ENCODE measurements around the gene KLK7. TPM values are rescaled to one million over a fixed set of nuclear protein-coding genes. Genes with fewer than 3 reads are reported as not detected.

KLK7 gene
- total RNA-seq, 1 donor from 2014 or later, result not detected

DNA sequence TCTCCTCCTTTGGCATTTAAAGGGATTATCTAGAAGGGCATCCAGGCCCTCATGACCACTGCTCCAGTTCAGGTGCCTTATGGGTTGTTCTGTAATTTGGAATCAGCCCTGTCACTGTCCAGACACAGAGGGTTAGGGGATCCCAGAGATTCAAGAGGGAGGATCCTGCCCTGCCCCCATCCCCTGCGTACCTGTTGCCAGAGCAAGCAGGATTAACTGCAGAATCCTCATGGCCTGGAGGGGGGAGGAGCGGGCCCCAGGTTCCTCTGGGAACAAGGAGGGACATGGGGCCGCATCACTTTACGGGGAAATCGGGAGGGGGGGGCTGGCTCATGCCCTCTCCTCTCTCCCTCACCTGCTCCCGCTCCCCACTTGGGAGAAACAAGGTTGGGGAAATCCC is 41.7 kb upstream of the KLK7 start:
- H3K27me3 ChIP-seq (ENCODE audit: control insufficient read depth in 3 of 3, insufficient read depth in 3 of 3, low read length in 3 of 3), result peaks cover 10 to 38% (median 19%) of the 10 kb centered on the region in 3 donors

DNA sequence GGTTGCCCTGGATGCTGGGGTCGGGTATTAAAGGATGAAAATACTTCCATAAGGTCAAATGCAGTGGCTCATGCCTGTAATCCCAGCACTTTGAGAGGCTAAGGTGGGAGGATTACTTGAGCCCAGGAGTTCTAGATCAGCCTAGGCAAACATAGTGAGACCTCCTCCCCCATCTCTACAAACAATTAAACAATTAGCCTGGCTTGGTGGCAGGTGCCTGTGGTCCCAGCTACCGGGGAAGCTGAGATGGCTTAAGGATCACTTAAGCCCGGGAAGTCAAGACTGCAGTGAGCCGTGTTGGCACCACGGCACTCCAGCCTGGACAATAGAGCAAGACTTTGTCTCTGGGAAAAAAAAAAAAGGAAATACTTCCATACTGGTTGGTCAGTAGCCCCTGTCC is 41.2 kb upstream of the KLK7 start:
- no peak overlapping the region for H3K9ac ChIP-seq (ENCODE audit: low read depth in 1 of 3, low read length in 3 of 3)
- peaks cover 15 to 40% (median 22%) of the 10 kb centered on the region in 3 donors for H3K27me3 ChIP-seq (ENCODE audit: control insufficient read depth in 3 of 3, insufficient read depth in 3 of 3, low read length in 3 of 3)
- H3K9me3 ChIP-seq (ENCODE audit: control insufficient read depth in 3 of 3, low read length in 3 of 3), result peaks cover 0 to 3% (median 0%) of the 10 kb centered on the region in 3 donors
- no peaks in the 10 kb centered on the region for H3K36me3 ChIP-seq (ENCODE audit: control insufficient read depth in 3 of 3, insufficient read depth in 3 of 3, low read length in 3 of 3)
- H3K4me1 ChIP-seq (ENCODE audit: control insufficient read depth in 3 of 3, insufficient read depth in 3 of 3, low read length in 3 of 3), result no peaks in the 10 kb centered on the region
- no peak overlapping the region for H3K27ac ChIP-seq (ENCODE audit: low read depth, low read length)
- H3K4me3 ChIP-seq (ENCODE audit: low read length in 3 of 3), result no peak overlapping the region

More for the DNA sequence above, 41.7 kb upstream of the KLK7 start:
- Histone ChIP-seq H3K9ac (ENCODE audit: low read depth in 1 of 3, low read length in 3 of 3) (no peak overlapping the region), H3K27ac (ENCODE audit: low read depth, low read length) (no peak overlapping the region), H3K4me3 (ENCODE audit: low read length in 3 of 3) (no peak overlapping the region), H3K36me3 (ENCODE audit: control insufficient read depth in 3 of 3, insufficient read depth in 3 of 3, low read length in 3 of 3) (no peaks in the 10 kb centered on the region), H3K9me3 (ENCODE audit: control insufficient read depth in 3 of 3, low read length in 3 of 3) (peaks cover 0 to 3% (median 0%) of the 10 kb centered on the region in 3 donors), H3K4me1 (ENCODE audit: control insufficient read depth in 3 of 3, insufficient read depth in 3 of 3, low read length in 3 of 3) (no peaks in the 10 kb centered on the region)

DNA sequence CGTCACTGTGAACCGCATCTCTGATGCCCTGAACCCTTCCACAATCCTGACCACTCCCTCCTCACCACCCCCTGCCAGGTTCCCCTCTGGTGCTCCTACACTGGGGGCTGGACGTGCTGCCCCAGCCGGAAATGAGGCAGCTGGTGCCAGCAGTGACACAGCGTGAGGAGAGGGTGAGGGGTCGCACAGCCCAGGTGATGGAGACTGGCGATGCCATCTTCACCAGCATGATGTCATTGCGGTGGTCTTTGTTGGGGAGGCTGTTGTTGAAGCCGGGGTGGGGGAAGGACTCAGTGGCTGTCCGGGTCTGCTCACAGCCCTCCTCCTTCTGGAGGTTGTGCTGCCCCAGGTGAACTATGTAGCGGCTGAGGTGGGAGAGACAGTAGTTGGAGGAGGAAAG is 40.2 kb upstream of the KLK7 start:
- Histone ChIP-seq H3K4me1 (ENCODE audit: control insufficient read depth in 3 of 3, insufficient read depth in 3 of 3, low read length in 3 of 3) (no peaks in the 10 kb centered on the region), H3K27ac (ENCODE audit: low read depth, low read length) (no peak overlapping the region), H3K9ac (ENCODE audit: low read depth in 1 of 3, low read length in 3 of 3) (no peak overlapping the region), H3K4me3 (ENCODE audit: low read length in 3 of 3) (no peak overlapping the region), H3K36me3 (ENCODE audit: control insufficient read depth in 3 of 3, insufficient read depth in 3 of 3, low read length in 3 of 3) (no peaks in the 10 kb centered on the region), H3K9me3 (ENCODE audit: control insufficient read depth in 3 of 3, low read length in 3 of 3) (peaks cover 0 to 3% (median 0%) of the 10 kb centered on the region in 3 donors), H3K27me3 (ENCODE audit: control insufficient read depth in 3 of 3, insufficient read depth in 3 of 3, low read length in 3 of 3) (peaks cover 21 to 47% (median 30%) of the 10 kb centered on the region in 3 donors)

DNA sequence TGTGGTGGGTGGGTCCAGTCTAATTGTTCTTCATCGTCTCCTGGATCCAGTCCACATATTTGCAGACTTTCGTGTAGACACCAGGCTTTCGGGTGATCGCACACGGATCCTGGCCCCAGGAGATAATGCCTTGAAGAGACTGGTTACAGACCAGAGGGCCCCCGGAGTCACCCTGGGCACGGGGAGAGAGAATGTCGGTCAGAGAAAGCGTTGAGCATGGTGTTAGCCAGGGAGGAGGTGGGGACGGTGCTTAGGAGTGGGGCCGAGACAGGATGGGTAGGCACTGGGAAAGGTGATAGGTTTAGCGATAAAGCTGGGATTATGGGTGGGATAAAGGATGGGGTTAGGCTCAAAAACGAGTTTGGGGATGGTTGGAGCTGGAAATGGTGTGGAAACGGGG is 38.8 kb upstream of the KLK7 start:
- Histone ChIP-seq H3K27me3 (ENCODE audit: control insufficient read depth in 3 of 3, insufficient read depth in 3 of 3, low read length in 3 of 3) (peaks cover 24 to 49% (median 27%) of the 10 kb centered on the region in 3 donors), H3K4me3 (ENCODE audit: low read length in 3 of 3) (no peak overlapping the region), H3K9ac (ENCODE audit: low read depth in 1 of 3, low read length in 3 of 3) (no peak overlapping the region), H3K27ac (ENCODE audit: low read depth, low read length) (no peak overlapping the region), H3K4me1 (ENCODE audit: control insufficient read depth in 3 of 3, insufficient read depth in 3 of 3, low read length in 3 of 3) (no peaks in the 10 kb centered on the region), H3K36me3 (ENCODE audit: control insufficient read depth in 3 of 3, insufficient read depth in 3 of 3, low read length in 3 of 3) (no peaks in the 10 kb centered on the region), H3K9me3 (ENCODE audit: control insufficient read depth in 3 of 3, low read length in 3 of 3) (peaks cover 0 to 3% (median 0%) of the 10 kb centered on the region in 3 donors)

DNA sequence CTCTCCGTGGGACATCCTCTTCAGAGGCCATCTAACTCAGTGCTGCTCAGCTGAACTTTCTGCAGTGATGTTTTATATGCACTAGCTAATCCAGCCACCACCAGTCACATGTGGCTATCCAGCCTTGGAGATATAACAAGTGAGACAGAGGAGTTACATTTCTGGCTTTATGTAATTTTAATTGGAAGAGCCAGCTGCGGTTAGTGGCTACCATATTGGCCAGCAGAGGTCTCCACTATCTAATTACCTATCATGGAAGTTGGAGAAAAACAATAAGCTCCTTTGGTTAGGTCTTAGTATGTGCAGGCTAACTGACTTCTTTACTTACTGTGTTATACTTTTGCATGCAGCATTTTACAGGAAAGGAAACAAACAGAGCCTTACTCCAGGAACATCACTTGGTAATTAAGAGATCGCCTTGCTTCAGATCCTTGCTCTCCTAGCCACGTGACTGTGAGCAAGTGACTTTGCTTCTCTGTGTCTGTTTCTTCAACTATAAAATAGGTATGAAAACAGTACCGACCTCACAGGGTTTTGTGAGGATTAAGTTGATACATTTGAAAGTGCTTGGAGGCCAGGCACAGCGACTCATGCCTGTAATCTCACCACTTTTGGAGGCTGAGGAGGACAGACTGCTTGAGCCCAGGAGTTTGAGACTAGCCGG is 37.4 kb upstream of the KLK7 start:
- no peaks in the 10 kb centered on the region for H3K36me3 ChIP-seq (ENCODE audit: control insufficient read depth in 3 of 3, insufficient read depth in 3 of 3, low read length in 3 of 3)
- peaks cover 0 to 3% (median 0%) of the 10 kb centered on the region in 3 donors for H3K9me3 ChIP-seq (ENCODE audit: control insufficient read depth in 3 of 3, low read length in 3 of 3)
- peaks cover 30 to 55% (median 30%) of the 10 kb centered on the region in 3 donors for H3K27me3 ChIP-seq (ENCODE audit: control insufficient read depth in 3 of 3, insufficient read depth in 3 of 3, low read length in 3 of 3)
- H3K27ac ChIP-seq (ENCODE audit: low read depth, low read length), result no peak overlapping the region
- no peak overlapping the region for H3K4me3 ChIP-seq (ENCODE audit: low read length in 3 of 3)
- H3K4me1 ChIP-seq (ENCODE audit: control insufficient read depth in 3 of 3, insufficient read depth in 3 of 3, low read length in 3 of 3), result no peaks in the 10 kb centered on the region
- no peak overlapping the region for H3K9ac ChIP-seq (ENCODE audit: low read depth in 1 of 3, low read length in 3 of 3)

DNA sequence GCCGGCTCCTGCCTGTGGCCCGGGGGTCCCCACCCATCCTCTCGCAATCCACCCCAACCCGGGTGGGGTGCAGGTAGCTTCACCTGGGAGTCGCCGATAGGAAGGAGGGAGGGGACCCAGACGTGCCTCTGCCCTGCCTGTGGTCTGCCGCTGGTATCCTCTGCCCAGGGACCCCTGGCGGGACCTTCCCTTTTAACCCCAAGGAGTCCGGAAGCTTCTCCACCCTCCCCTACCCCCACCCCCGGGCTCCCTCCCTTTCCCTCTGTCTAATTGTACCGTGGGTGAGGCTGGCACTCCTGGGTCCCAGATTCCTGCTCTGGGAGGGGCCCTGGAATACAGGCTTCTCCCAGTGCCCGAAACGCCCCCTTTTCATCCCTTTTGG is 35.8 kb upstream of the KLK7 start, which contains the start of gene KLK10:
KLK10 (minus strand) TSS at position 166 of the 382 bp plus-strand sequence. CDS start 579 bp downstream, outside the sequence.
- no peak within 1 kb of the TSS for H3K4me3 ChIP-seq (ENCODE audit: low read length in 3 of 3)

DNA sequence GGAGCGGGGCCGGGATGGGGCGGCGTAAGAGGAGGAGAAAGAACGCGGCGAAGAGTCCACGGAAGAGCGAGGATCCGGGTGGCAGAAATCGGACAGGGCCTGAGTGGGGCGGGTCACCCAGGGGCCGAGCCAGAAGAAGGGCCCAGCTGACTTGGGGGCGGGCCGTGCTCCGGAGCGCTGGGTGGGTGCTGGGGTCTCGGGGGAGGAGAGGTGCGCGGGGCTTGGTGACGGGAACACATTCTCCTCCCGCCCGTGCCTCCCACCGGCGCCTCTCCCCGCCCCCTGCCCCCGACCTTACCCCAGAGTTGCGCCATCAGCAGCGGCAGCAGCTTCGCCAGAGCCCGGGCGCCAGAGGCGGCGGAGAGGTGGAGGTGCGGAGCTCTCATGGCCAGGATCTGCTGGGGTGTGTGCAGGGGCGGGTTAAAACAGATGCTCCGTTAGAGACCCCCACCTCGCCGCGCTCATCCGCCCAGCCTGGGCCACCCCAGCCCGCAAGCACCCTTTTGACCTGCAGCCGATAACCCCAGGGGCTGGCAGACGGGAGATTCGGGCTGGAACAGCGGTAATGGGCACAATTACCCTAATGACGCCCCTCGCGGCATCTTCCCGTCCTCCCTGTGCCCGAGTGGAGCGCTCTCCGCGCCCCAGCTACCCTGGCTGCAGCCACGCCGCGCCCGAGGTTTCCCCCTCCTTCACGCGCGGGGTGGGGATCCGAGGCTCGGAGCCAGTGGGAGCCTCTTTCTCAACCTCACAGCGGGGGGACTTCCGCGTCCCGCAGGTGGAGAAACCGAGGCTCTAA is 35.2 kb upstream of the KLK7 start:
- H3K36me3 ChIP-seq (ENCODE audit: control insufficient read depth in 3 of 3, insufficient read depth in 3 of 3, low read length in 3 of 3), result no peaks in the 10 kb centered on the region
- H3K27ac ChIP-seq (ENCODE audit: low read depth, low read length), result no peak overlapping the region
- H3K9ac ChIP-seq (ENCODE audit: low read depth in 1 of 3, low read length in 3 of 3), result no peak overlapping the region
- H3K9me3 ChIP-seq (ENCODE audit: control insufficient read depth in 3 of 3, low read length in 3 of 3), result peaks cover 0 to 2% (median 0%) of the 10 kb centered on the region in 3 donors
- H3K4me3 ChIP-seq (ENCODE audit: low read length in 3 of 3), result no peak overlapping the region
- H3K27me3 ChIP-seq (ENCODE audit: control insufficient read depth in 3 of 3, insufficient read depth in 3 of 3, low read length in 3 of 3), result peaks cover 34 to 64% (median 48%) of the 10 kb centered on the region in 3 donors
- no peaks in the 10 kb centered on the region for H3K4me1 ChIP-seq (ENCODE audit: control insufficient read depth in 3 of 3, insufficient read depth in 3 of 3, low read length in 3 of 3)

More for the DNA sequence above, 35.8 kb upstream of the KLK7 start, which contains the start of gene KLK10:
- H3K9ac ChIP-seq (ENCODE audit: low read depth in 1 of 3, low read length in 3 of 3), result no peak within 1 kb of the TSS
- peaks cover 33 to 64% (median 44%) of the 10 kb centered on the region in 3 donors for H3K27me3 ChIP-seq (ENCODE audit: control insufficient read depth in 3 of 3, insufficient read depth in 3 of 3, low read length in 3 of 3)
- H3K9me3 ChIP-seq (ENCODE audit: control insufficient read depth in 3 of 3, low read length in 3 of 3), result peaks cover 0 to 3% (median 0%) of the 10 kb centered on the region in 3 donors
- no peaks in the 10 kb centered on the region for H3K4me1 ChIP-seq (ENCODE audit: control insufficient read depth in 3 of 3, insufficient read depth in 3 of 3, low read length in 3 of 3)
- H3K36me3 ChIP-seq (ENCODE audit: control insufficient read depth in 3 of 3, insufficient read depth in 3 of 3, low read length in 3 of 3), result no peaks in the 10 kb centered on the region
- no peak within 1 kb of the TSS for H3K27ac ChIP-seq (ENCODE audit: low read depth, low read length)

DNA sequence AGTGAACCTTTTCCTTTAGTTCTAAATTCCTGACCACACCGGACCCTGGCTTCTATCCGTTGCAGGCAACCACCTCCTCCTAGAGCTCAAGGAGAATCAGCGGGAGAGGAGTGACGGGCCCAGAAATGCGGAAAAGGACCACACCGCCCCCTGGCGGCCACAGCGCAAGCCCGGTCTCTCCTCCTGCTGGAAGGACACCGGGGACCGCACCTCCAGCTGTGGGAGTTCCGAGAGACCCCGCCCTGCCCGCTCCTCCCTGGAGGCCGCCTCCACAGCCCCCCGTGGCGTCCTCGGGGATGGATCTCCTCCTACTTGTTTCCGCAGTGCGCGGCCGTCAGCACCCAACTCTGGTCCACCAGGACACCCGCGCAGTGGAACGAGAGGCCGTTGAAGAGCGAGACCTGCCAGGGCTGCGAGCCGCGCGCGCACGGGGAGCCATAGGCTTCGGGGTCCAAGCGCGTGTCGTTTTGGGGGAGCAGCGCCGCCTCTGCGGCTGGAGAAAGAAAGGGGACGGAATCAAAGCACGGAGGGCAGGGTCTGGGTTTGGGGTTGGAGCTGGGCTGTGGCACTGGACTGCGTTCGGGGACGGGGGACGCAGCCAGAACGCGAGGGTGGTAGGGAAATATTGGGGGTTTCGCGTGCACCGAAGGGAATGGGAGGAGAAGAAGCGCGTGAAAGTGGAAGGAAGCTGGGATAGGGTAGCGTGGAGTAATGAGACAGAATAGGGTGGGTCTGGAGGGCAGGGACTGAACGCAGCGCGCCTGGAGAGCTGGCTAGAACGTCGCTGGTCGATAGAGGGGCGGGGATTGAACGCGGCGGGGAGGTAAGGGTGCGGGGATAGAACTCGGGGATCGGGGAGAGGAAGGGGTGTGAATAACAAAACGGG is 33.3 kb upstream of the KLK7 start:
- H3K4me3 ChIP-seq (ENCODE audit: low read length in 3 of 3), result no peak overlapping the region
- no peak overlapping the region for H3K27ac ChIP-seq (ENCODE audit: low read depth, low read length)
- H3K9ac ChIP-seq (ENCODE audit: low read depth in 1 of 3, low read length in 3 of 3), result no peak overlapping the region
- H3K9me3 ChIP-seq (ENCODE audit: control insufficient read depth in 3 of 3, low read length in 3 of 3), result no peaks in the 10 kb centered on the region
- H3K4me1 ChIP-seq (ENCODE audit: control insufficient read depth in 3 of 3, insufficient read depth in 3 of 3, low read length in 3 of 3), result no peaks in the 10 kb centered on the region
- H3K36me3 ChIP-seq (ENCODE audit: control insufficient read depth in 3 of 3, insufficient read depth in 3 of 3, low read length in 3 of 3), result no peaks in the 10 kb centered on the region
- H3K27me3 ChIP-seq (ENCODE audit: control insufficient read depth in 3 of 3, insufficient read depth in 3 of 3, low read length in 3 of 3), result peaks cover 29 to 52% (median 48%) of the 10 kb centered on the region in 3 donors

DNA sequence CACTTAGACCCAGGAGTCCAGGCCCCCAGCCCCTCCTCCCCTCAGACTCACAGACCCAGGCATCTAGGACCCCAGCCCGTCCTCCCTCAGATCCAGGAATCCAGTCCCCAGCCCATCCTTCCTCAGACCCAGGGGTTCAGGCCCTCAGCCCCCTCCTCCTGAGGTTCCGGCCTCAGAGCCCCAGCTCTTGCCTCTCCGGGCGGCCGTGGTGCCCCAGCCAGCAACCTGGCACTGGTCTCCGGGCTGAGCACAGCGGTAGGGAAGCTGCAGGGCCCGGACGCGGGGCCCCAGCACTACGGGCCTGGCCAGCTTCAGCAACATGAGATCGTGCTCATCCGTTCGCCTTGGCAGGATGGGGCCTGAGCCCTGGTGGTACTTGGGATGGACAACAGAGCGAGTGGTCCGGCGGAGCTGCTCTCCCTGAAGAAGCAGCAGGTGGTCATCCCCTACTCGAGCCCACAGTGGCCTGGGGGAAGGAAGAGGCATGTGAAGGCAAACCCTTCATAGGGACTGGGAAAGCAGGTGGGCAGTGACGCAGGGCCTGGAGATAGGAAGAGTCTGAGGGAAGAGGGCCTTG is 32.1 kb upstream of the KLK7 start:
- no peaks in the 10 kb centered on the region for H3K9me3 ChIP-seq (ENCODE audit: control insufficient read depth in 3 of 3, low read length in 3 of 3)
- no peak overlapping the region for H3K4me3 ChIP-seq (ENCODE audit: low read length in 3 of 3)
- no peaks in the 10 kb centered on the region for H3K4me1 ChIP-seq (ENCODE audit: control insufficient read depth in 3 of 3, insufficient read depth in 3 of 3, low read length in 3 of 3)
- peaks cover 29 to 52% (median 48%) of the 10 kb centered on the region in 3 donors for H3K27me3 ChIP-seq (ENCODE audit: control insufficient read depth in 3 of 3, insufficient read depth in 3 of 3, low read length in 3 of 3)
- H3K9ac ChIP-seq (ENCODE audit: low read depth in 1 of 3, low read length in 3 of 3), result no peak overlapping the region
- no peak overlapping the region for H3K27ac ChIP-seq (ENCODE audit: low read depth, low read length)
- H3K36me3 ChIP-seq (ENCODE audit: control insufficient read depth in 3 of 3, insufficient read depth in 3 of 3, low read length in 3 of 3), result no peaks in the 10 kb centered on the region
